DOHH2 (cell line): ENCODE data around the gene TMEM139.

ENCODE experiments used
- CTCF ChIP-seq: fragments of 200-600 bp; sonication (generic); IDR thresholded peaks from one replicate; pipeline ENCODE4 v1.5.1; 2014; ENCODE audit warnings: antibody characterized with exemption, mild to moderate bottlenecking, low read depth, low read length; ENCODE audit not compliant: poor library complexity, severe bottlenecking
- EZH2phosphoT487 ChIP-seq: fragments of 200-600 bp; sonication (generic); IDR thresholded peaks from 2 replicates; pipeline ENCODE4 v1.6.1; 2017; ENCODE audit warnings: borderline replicate concordance, mild to moderate bottlenecking, antibody characterized with exemption, low read length, moderate library complexity, mixed read lengths

- no peak for TF ChIP-seq CTCF
- TF ChIP-seq EZH2phosphoT487 = no peak
Observed at GRCh38 chr7:143236408-143236990, 48.3 kb upstream of the TMEM139 start.
